AG04450 (cell line): ENCODE measurements around the gene APMAP. TPM values are rescaled to one million over a fixed set of nuclear protein-coding genes. Genes with fewer than 3 reads are reported as not detected.

Experiments
- CTCF ChIA-PET: fragments of 300-600, 350-600 bp; formaldehyde crosslinking; extraction: SDS; loops from one replicate; lab custom pipeline; 2022; ENCODE audit warnings: antibody characterized with exemption, inconsistent platforms; lab: Charles Lee
- POLR2A ChIA-PET: fragments of 350-600 bp; formaldehyde crosslinking; extraction: SDS; loops from one replicate; lab custom pipeline; 2021; ENCODE audit warnings: antibody characterized with exemption, inconsistent platforms; lab: Yijun Ruan, JAX
- DNase-seq: peaks from one replicate; pipeline ENCODE4 v3.0.0-alpha.2; 2011; ENCODE audit warnings: low read depth, low spot score
- H3K27ac ChIP-seq: one replicate; pipeline ENCODE4 v1.5.1; 2012; ENCODE audit warnings: low read depth, low read length, control low read depth
- H3K27me3 ChIP-seq: one replicate; pipeline ENCODE4 v1.6.0; 2012; ENCODE audit warnings: low read length; ENCODE audit not compliant: control insufficient read depth, insufficient read depth
- H3K4me3 ChIP-seq: 2 replicates; pipeline ENCODE4 v1.5.1; 2011; ENCODE audit warnings: mild to moderate bottlenecking, low read depth, low read length, control low read depth
- H3K9me3 ChIP-seq: 2 replicates; pipeline ENCODE4 v1.5.1; 2012; ENCODE audit warnings: low read length; ENCODE audit not compliant: control insufficient read depth, insufficient read depth
- CTCF ChIP-seq: IDR thresholded peaks from 2 replicates; pipeline ENCODE4 v1.5.1; 2011; ENCODE audit warnings: low read depth, low read length, control low read depth, inconsistent platforms
- polyA plus RNA-seq: library from polyadenylated mRNA; depleted of rRNA; stranded (reverse); fragments of >200 nt; gene quantifications from 2 replicates; pipeline ENCODE4 v1.2.3, GENCODE V29; 2011

APMAP gene
- polyA plus RNA-seq, 1 experiment, result 94.5 TPM

GRCh38 chr20:24936526-24937407, 55.8 kb downstream of the APMAP start:
- ChIA-PET POLR2A (no interaction called here), CTCF (interaction anchor here (1.2 kb wide), 1 partner anchor 19 kb away, joined by 3 read pairs; no protein-coding TSS in a partner anchor)
- TF ChIP-seq CTCF, result no peak

GRCh38 chr20:24935766-24936525, 56.6 kb downstream of the APMAP start:
- POLR2A ChIA-PET, result no interaction called here
- Histone ChIP-seq H3K27ac (no peak overlapping the region), H3K27me3 (peaks cover 3% of the 10 kb centered on the region), H3K9me3 (no peaks in the 10 kb centered on the region), H3K4me3 (no peak overlapping the region)
- no peak for DNase-seq
- no peak for TF ChIP-seq CTCF
- CTCF ChIA-PET, result interaction anchor here (1.2 kb wide), 1 partner anchor 18 kb away, joined by 3 read pairs; no protein-coding TSS in a partner anchor

More at GRCh38 chr20:24936526-24937407, 55.8 kb downstream of the APMAP start:
- no peaks in the 10 kb centered on the region for H3K9me3 ChIP-seq
- no peak overlapping the region for H3K4me3 ChIP-seq
- no peak for DNase-seq
- H3K27me3 ChIP-seq, result peaks cover 3% of the 10 kb centered on the region
- H3K27ac ChIP-seq, result no peak overlapping the region

DNA sequence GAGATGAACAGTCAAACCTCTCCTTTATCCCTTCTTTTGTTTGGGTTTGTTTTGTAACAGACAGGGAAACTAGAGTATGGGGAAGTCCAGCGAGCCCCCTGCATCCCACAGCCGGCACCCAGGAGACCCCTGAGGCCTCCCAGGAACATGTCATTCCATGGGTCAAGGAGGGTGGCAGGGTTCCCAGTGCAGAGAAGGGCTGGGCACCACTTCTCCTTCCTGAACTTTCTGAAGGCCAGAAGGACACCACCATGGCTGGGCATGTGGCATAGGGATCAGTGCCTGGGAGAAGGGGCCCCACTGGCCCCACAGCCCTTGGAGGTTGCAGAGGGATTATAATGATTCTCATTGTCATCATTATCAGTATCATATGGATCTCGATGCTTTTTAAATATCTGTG, 57.4 kb downstream of the APMAP start:
- Histone ChIP-seq H3K4me3 (no peak overlapping the region), H3K9me3 (no peaks in the 10 kb centered on the region), H3K27me3 (peaks cover 5% of the 10 kb centered on the region), H3K27ac (no peak overlapping the region)
- TF ChIP-seq CTCF, result no peak
- DNase-seq, result no peak
- CTCF ChIA-PET, result no interaction called here
- POLR2A ChIA-PET, result no interaction called here

- POLR2A ChIA-PET, result no interaction called here
- H3K9me3 ChIP-seq, result no peaks in the 10 kb centered on the region
- CTCF ChIA-PET, result no interaction called here
- TF ChIP-seq CTCF, result no peak
- H3K27me3 ChIP-seq, result peaks cover 6% of the 10 kb centered on the region
- H3K27ac ChIP-seq, result no peak overlapping the region
- no peak overlapping the region for H3K4me3 ChIP-seq
- DNase-seq, result no peak
Observed at GRCh38 chr20:24934716-24935115, 57.8 kb downstream of the APMAP start.
